Tibial nerve (tissue), 4 donors: ENCODE data around the gene SLC9B2.

Experiments
- EP300 ChIP-seq, 2 donors: sonication (generic); formaldehyde crosslinking; IDR thresholded peaks; one replicate each; pipeline ENCODE4 v1.6.1; 2017; ENCODE audit warnings: antibody characterized with exemption in 2 of 2, mild to moderate bottlenecking in 1 of 2
- POLR2A ChIP-seq, 2 donors: fragments of 450-650 bp; IDR thresholded peaks; one replicate each; pipeline ENCODE4 v1.6.1; 2017; ENCODE audit warnings: antibody characterized with exemption in 2 of 2, mild to moderate bottlenecking in 2 of 2, moderate library complexity in 2 of 2
- TF ChIP-seq, protein P1 (sequence below), 5 experiments: fragments of 200-600 bp in 3 of 5; fragments of 450-650 bp in 2 of 5; sonication (generic) in 3 of 5; IDR thresholded peaks; one replicate each; pipeline ENCODE4 v1.5.1; 2016 to 2019; ENCODE audit warnings: antibody characterized with exemption in 5 of 5, mild to moderate bottlenecking in 3 of 5, moderate library complexity in 2 of 5

DNA sequence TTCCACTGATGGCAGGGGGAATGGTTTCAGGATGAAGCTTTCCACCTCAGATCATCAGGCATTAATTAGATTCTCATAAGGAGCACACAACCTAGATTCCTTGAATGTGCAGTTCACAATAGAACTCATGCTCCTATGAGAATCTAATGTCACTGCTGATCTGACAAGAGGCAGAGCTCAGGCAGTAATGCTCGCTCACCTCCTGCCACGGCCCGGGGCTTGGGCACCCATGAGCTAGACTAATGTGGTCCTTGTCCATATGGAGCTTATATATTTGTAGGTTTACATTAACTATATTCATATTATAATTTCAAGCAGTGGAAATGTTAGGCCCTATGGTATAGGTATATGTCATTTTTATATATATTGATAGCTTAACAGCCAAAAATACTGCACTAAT lies 24.4 kb downstream of the SLC9B2 start:
- TF ChIP-seq, protein P1, sequence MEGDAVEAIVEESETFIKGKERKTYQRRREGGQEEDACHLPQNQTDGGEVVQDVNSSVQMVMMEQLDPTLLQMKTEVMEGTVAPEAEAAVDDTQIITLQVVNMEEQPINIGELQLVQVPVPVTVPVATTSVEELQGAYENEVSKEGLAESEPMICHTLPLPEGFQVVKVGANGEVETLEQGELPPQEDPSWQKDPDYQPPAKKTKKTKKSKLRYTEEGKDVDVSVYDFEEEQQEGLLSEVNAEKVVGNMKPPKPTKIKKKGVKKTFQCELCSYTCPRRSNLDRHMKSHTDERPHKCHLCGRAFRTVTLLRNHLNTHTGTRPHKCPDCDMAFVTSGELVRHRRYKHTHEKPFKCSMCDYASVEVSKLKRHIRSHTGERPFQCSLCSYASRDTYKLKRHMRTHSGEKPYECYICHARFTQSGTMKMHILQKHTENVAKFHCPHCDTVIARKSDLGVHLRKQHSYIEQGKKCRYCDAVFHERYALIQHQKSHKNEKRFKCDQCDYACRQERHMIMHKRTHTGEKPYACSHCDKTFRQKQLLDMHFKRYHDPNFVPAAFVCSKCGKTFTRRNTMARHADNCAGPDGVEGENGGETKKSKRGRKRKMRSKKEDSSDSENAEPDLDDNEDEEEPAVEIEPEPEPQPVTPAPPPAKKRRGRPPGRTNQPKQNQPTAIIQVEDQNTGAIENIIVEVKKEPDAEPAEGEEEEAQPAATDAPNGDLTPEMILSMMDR (IDR thresholded peaks at IDR 0.05): no peak
- TF ChIP-seq EP300 (IDR thresholded peaks at IDR 0.05) (no peak), POLR2A (IDR thresholded peaks at IDR 0.05) (no peak)
